GM19035 (cell line): ENCODE data around the gene SGTA.

Experiments used
- ATAC-seq: cut with Tn5 transposase; IDR thresholded peaks from one replicate; pipeline ENCODE4 v1.9.1; 2021; ENCODE audit not compliant: unreplicated experiment

The SGTA gene

GRCh38 chr19:2810141-2811091, 27.3 kb upstream of the SGTA start:
- no peak for ATAC-seq

- ATAC-seq: no peak
Measured at GRCh38 chr19:2809387-2810140, 26.5 kb upstream of the SGTA start.

DNA sequence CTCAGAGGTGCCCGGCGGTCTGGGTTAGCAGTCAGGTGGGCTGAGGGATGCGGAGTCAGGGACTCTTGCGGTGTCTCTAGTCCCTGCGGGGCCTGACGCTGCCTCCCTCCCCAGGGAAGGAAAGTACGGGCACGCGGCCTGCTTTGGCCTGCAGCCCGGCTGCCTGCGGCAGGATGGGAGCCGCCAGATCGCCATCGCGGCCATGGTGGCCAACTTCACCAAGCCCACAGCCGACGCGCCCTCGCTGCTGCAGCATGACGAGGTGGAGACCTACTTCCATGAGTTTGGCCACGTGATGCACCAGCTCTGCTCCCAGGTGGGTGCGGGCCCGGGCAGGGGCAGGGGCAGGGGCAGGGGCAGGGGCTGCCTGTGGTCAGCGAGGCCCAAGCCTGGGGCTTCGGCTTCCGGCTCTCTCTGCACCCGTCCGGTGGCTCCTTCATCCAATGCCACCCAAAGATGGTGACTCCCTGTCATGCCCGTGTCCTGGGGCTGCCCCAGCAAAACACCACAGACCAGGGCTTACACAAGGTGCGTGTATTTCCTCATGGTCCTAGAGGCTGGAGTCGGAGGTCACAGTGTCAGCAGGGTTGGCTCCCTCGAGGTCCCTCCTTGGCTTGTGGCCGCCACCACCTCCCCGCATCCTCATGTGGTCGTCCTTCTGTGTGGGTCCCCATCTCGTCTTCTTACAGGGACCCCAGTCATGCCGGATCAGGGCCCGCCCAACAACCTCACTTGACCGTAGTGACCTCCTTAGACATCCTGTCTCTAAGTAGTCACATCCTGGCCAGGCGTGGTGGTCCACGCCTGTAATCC, 25.3 kb upstream of the SGTA start:
- ATAC-seq: no peak

DNA sequence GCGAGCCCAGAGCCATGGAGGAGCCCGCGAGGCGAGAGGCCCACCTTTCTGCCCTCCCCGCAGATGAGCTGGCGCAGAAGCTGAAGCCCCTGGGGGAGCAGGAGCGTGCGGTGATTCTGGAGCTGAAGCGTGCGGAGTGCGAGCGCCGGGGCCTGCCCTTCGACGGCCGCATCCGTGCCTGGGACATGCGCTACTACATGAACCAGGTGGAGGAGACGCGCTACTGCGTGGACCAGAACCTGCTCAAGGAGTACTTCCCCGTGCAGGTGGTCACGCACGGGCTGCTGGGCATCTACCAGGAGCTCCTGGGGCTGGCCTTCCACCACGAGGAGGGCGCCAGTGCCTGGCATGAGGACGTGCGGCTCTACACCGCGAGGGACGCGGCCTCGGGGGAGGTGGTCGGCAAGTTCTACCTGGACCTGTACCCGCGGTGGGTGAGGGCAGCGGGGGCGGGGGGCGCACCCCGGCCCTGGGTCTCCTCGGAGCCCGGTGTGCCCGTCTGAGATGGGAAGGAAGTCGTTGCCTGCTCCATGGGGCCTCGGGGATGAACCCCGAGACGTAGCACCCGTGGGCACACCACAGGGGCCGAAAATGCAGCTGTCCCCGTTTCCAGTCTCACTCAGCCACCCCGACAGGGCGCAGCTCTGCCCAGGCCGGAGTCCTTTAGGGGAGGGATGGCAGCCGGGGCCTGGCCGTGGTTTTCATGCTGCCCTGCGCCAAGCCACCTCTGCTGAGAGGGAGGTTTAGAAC, 24.5 kb upstream of the SGTA start:
- no peak for ATAC-seq

DNA sequence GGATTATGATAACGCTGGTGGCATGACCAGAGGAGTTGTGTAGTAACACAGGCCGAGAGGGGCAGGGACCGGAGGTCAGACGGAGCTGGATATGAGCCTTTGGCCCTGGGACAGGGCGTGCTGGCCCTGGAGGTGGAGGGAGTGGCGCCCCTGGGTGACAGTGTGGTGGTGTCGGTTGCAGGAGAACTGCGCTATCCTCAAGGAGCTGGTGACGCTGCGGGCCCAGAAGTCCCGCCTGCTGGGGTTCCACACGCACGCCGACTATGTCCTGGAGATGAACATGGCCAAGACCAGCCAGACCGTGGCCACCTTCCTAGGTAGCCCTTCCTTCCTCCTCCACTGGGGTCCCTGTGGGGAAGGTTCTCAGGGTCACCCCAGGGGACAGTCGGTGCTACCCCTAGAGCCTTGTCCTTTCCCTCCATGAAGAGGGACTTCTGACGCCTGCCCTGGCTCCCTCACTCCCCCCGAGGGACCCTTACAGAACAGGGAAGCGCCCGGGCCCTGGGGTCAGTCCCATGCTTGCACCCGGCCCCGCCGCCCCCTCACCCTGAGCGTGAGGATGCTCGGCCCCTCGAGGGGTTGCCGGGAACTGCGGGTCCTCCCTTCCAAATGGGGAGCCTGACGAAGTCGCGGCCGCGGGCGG, 23.8 kb upstream of the SGTA start:
- ATAC-seq: no peak

DNA sequence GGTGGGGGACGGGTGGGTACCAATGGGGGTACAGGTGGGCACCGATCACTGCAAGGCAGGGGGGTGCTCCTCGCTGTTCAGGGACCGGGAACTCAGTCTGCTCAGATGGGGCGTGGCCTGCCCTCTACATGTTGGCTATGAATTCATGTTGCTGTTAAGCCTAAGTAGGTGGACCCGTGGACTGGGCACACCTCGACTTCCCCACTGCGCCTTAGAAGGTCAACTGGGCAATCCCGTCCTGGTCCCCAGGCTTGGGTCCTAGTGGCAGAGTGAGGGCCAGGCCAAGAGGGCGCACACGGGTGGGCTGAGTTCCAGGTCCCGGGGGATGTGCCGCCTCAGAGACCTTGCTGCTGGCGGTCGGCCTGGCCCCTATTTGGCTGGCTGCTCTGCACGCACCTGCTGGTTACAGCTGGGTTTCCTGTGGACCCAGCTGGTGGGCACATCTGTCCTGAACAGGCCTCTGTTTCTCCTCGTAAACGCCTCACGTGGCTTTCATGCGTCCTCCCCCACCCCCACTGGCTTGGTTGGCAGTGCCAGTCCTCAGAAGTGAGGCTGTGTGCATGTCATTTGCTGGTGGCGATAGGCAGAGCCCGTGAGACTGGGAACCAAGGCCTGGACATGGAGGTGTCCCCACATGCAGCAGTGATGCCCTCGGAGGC, 23.0 kb upstream of the SGTA start:
- no peak for ATAC-seq

DNA sequence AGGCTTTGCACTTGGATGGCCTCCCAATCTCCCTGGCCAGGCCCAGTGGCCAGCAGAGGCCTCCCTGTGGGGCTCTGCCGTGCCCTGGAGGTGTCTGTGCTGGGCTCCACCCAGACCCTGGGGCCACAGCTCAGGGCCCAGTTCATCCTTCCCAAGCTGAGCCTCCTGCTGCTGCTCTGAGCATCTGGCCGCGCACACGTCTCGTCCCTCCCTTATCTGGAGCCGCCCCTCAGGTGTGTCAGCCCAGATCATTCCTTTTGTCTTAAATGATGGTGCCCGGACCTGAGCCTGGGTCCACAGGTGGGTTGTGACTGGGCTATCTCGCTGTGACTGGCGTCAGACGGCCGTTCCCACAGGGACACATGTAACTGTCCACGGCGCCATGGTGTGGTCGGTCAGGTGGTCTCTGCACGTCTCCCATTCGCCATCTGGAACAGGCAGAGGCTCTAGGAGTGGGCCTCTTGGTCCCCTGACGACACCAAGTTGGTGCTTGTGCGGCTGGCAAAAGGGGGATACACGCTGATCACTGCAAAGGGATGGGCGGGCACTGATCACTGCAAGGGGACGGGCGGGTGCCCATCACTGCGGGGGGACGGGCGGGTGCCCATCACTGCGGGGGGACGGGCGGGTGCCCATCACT, 22.3 kb upstream of the SGTA start:
- no peak for ATAC-seq

DNA sequence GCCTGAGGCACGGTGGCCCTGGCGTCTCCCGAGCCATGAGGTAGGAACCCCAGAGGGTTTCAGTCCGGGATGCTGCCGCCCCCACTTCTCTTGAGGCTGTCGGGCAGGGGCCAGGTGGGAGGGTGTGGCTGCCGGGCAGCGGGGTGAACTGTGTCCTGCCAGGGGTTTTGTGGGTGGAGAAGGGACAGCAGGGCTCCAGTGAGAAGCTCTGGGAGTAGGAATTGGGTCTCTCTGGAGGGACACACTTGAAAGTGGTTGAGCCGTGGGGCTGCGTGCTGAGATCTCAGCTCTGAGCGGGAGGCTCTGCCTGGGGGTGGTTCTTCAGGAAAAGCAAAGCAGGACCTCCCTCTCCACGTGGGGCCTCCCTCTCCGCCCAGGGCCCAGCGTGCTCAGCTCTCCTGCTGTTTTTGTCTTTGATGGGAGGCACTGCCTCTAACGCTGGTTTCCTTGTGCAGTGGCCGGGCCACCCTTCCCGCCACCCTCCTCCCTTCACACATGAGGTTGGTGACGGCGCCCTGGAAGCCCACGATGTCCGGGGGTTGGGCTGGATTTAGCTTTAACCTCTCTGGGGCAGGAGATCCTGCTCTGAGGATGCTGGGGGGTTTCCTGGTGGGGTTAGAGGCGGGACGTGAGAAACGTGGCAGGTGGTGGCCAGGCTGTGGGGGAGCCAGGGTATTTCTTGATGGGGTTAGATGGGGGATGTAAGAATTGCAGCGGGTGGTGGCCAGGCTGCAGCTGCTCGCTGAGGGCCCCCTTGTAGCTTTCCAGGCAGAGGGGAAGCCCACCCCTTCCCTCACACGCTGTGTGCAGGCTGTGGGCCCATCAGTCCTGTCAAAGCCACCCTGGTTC, 21.3 kb upstream of the SGTA start:
- ATAC-seq: no peak

GRCh38 chr19:2803486-2804155, 20.5 kb upstream of the SGTA start:
- ATAC-seq: no peak

GRCh38 chr19:2802826-2803225, 19.8 kb upstream of the SGTA start:
- no peak for ATAC-seq

- no peak for ATAC-seq
Measured at GRCh38 chr19:2800506-2800905, 17.4 kb upstream of the SGTA start.

DNA sequence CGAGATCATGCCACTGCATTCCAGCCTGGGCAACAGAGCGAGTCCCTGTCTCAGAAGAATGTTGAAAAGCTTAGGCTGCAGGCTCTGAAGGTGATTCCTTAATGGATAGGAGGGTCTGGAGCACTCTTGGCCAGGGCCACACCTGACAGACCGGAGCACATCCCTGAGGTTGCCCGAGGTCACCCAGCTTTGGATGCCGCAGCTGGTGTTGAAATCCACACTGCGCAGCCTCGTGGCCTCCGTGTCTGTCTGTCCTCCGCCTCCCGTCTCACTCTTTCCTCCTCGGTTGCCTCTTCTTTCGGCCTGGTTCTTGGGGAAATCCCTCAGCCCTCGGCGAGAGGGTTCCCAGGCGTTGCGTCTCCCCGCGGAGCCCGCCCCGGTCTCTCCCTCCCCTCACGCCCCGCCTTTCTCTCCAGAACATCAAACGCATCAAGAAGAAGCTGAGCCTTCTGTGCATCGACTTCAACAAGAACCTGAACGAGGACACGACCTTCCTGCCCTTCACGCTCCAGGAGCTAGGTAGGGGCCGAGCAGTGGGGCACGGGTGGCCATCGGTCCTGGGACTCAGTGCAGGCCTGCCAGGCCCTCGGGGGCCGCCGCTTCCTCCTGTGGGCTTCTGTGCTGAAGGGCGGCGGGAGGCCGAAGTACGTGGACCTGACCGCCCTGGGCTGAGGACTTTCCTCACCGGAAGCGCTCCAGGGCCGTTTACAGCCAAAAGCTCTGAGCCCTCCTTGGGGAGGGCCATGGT, 16.4 kb upstream of the SGTA start:
- no peak for ATAC-seq

GRCh38 chr19:2798733-2799132, 15.7 kb upstream of the SGTA start:
- no peak for ATAC-seq

DNA sequence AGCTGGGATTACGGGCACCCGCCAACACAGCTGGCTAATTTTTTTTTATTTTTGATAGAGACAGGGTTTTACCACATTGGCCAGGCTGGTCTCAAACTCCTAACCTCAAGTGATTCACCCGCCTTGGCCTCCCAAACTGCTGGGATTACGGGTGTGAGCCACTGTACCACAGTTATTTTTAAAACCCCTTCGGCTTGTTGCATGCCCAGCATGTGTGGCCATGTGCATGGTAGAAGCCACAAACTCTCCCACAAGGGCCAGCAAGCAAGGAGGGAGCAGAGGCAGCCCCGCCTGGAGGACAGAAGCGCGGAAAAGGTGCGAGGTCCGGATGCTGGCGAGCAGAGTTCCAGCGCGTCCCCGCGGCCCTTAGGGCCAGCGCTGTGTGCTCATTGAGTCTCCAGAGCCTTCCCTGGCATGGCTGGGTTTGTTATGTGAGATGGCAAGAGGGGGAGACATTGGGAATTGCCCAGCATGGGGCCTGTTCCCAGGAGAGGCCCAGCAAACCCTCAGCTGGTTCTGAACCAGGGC, 15.1 kb upstream of the SGTA start:
- no peak for ATAC-seq

- no peak for ATAC-seq
Measured at GRCh38 chr19:2797280-2797679, 14.2 kb upstream of the SGTA start.

DNA sequence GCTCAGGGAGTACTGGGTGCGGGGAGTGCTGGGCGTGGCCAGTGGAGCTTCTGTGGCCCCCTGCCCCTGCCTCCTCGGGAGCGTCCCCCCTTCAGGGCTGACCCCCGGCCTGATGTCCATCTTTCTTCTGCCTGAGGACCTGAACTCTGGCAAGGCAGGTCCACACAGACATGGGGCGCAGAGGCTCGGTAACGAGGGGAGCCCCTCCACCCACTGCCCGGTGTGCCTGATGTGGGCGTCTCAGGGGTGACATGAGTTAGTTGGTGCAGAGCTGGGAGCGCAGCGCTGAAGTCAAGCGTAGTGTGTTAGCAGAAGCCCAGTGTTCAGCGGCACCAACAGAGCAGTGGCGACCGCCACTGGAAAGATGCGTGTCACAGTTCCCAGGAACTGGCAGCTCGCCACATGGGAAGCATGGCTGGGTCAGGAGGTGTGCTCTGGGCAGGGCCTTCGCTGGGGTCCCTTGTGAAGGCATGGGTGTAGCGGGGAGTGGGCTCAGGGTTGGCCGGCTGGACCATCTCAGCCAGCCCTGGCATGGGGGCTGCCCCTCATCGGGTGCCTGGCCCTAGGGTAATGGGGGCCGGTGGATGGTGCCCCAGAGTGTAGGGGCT, 13.7 kb upstream of the SGTA start:
- no peak for ATAC-seq
